ENCODE data around the gene COL9A3.

The COL9A3 gene

DNA sequence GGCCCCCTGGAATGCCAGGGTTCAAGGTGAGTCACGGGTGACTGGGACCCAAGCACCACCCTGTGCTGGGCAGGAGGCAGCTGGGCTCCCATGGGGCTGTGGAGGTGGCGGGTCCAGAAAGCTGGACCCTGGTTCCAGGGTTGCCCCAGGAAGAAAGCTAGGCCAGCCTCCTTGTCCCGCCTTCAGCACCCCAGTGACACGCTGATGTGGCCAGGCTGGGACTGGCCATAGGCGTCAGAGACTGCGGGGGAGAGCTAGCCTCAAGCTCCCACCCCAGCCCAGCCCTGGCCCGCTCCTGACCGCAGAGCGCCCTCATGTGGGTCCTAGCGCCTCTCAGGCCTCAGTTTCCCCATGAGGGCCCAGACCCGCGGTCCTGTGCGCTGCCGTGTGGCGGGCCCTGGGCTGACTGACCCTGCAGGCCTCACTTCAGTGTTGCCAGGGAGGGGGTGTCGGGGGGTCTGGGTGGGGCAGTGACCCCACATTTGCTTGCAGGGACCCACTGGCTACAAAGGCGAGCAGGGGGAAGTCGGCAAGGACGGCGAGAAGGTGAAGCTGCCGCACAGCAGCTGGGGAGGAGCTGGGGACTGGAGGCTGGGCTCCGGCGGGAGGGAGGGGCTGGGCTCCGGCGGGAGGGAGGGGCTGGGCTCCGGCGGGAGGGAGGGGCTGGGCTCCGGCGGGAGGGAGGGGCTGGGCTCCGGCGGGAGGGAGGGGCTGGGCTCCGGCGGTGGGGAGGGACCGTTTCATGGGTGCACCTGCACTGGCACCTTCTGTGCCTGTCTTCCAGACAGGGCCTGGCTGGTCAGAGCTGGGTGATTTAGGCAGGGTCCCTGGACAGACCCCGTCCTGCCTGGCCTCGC, 7.9 kb downstream of the COL9A3 start:
- DNase-seq = peak; percentile 29

DNA sequence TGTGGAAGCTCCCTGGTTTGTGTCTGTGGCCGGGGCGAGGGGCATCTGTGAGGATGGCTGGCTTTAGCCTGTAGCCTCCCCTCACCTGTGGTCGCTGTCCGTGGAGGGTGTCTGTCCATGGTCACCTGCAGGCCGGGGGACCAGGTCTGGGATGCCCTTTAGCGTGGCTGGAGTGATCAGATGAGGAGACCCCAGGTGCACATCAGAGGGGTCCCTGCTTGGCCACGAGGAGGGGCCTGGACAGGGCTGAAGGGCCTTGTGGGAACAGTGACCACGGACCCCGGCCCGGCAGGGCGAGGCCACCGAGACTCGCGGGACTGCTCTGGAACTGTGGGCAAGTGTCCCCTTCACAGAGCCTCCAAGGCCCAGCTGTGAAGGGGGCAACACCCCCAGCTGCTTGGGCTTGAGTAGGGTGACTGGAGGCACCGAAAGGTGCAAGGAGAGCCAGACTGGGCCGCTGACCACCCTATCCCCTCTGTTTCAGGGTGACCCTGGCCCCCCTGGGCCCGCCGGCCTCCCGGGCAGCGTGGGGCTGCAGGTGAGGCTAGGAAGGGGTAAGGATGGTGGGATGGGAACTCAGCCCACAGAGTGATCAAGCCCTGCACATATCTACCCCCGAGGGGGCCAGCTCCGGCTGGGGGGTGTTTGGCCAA, 8.6 kb downstream of the COL9A3 start:
- no peak for DNase-seq

DNA sequence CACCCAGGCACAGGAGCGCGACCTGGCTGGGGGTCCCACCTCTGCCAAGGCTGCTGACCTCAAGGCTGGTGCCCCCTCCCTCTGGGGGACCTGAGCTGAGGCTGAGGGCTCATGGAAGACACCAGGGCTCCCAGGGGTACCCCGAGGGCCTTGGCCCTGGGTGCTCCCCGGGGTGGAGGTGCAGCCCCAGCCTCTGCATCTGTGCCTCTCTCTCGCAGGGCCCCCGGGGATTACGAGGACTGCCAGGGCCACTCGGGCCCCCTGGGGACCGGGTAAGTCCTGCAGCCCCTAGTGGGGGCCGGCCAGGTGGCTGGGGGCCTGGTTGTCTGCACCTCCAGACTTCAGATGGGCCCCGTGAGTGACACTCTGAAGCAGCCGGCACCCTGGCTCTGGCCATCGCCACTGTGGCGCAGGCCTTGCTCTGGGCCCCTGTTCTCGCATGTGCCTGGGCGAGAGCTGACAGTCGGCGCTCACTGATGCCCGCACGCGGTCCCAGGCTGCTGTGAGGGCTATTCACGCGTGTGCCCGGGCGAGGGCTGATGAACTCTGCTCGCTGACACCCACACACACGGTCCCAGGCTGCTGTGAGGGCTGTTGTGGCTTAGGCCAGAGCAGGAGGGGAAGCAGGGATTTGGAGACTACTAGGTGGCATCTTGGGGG, 9.3 kb downstream of the COL9A3 start:
- DNase-seq = no peak

DNA sequence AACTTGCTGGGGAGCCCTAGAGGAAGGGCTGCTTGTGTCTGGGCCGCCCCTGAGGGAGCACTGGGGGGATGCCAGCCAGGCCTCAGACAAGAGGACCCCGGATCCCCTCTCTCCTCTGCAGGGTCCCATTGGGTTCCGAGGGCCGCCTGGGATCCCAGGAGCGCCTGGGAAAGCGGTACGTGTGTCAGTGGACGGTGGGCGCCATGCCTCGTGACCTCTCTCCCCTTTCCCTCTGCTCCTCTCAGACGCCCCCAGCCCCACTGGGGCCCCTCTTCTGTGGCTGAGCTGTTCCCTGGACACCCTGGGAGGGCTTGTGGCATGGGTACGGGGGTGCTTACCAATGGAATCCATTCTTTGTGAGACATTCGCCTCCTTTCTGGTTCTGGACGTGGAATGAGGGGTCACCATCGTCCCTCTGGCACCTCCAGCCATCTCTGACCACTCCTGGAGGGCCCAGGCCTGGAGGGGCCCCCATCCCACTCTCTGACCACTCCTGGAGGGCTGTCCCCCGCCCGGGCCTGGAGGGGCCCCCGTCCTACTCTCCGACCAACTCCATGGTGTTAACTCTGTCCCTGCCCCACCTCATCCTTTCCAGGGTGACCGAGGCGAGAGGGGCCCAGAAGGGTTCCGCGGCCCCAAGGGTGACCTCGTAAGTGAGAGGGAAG, 9.9 kb downstream of the COL9A3 start:
- DNase-seq = no peak

DNA sequence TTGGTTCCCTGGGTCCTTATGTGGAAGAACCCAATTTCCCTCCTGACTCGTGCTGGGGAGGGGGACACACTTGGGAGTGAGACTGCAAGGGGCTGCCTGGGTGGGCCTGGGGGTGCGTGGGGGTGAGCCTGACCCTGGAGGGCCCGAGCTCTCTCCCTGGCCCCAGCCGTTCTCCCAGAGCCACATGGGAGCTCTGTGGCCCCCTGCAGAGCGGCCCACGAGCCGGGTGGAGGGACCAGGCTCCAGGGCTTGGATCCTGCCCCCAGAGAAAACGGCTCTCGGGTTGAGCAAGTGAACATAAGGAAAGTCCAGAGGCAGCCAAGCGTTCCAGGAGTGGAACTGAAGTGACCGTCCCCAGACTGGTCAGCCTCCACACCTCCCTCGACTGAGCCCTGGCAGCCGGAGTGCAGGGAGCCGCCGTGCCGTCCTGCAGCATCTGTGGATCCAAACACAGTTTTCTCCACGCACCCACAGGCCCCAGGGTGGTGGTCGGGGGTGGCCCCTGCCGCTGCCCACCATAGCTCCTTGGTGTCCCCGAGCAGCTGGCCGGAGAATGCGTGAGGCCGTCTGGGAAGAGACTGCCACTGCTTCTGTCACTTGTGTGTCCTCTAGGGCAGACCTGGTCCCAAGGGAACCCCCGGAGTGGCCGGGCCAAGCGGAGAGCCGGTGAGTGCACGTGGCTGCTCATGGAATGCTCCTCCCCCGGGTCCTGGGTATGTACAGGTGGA, 10.6 kb downstream of the COL9A3 start:
- DNase-seq = no peak

DNA sequence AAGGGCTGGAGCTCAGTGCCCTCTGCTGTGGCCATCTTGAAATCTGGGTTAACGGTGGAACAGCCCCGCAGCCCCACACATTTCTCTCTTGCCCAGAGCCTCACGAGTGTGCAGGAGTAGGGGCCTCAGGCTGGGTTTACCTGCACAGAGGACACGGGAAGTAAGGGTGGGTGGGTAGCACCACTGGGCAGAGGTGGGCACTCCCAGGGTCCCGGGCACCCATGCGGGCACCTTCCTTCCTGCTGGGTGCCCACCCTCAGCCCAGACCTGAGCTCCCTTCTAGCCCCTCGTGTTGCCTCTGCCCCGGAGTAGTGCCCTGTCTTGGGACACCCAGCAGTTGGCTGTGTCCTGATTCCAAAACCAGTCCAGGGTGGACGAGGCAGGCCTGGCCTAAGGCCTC, 11.2 kb downstream of the COL9A3 start:
- no peak for DNase-seq

DNA sequence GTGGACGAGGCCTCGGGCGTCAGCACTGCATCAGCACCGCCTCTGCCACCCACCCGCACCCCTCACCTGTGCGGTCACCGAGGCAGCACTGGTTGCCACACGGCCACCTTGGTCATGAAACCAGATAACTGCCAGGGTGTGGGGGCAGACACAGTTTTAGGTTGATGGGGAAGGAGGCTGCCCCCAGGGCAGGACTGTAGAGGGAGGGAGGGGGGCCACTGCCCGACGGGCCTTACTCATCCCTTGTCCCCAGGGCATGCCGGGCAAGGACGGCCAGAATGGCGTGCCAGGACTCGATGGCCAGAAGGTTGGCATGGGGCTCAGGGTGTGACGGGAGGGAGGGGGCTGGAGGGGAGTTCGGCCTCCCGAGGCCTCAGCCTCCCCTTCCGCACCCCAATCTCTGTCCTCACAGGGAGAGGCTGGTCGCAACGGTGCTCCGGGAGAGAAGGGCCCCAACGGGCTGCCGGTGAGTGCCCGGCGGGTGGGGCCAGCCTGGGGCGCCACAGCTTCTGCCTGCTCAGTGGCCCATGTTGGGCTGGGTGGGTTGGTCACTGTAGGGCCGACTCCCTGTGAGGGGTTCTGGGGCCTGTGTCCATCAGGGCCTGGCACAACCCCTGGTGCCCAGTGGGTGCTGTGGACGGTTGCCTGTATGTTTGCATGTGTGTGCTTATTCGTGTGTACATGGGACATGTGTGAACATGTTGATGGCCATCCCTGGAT, 11.8 kb downstream of the COL9A3 start:
- no peak for DNase-seq

DNA sequence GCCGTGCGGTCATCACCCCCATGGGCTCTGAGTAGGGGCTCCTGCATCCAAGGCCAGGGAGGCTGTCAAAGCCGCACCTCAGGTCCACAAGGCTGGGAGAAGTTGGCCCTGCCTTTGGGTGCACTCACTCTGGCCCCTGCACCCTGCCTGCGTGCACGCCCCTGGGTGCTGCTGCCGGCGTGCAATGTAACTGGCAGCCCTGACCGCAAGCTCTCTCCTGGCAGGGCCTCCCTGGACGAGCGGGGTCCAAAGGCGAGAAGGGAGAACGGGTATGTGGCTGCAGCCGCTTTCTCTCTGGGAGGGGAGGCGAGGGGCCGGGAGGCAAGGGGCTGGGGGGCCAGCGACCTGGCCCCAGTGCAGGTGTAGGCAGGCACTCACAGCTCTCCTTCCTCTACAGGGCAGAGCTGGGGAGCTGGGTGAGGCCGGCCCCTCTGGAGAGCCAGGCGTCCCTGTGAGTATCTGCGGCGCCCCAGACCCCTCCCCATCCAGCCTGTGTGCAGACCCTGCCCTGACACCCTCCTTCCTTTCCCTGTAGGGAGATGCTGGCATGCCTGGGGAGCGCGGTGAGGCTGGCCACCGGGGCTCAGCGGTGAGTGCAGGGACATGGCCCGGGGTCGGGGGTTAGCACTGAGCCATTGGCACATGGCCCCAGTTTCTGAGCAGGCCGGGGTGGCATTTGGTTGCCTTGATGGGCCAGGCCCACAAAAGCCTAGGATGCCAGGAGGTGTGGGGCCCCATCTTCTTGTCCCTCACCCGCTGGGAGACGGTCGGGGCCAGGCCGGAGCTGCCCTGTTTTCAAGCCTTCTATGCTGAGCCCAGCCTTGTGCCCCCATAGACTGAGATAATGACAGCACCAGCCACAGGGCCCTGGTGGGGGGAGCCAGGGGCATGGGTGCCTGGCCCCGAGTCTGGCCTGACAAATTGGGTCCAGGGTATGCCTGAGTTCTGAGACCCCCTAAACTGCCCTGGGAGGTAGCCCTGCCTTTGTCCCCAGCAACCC, 12.7 kb downstream of the COL9A3 start:
- no peak for DNase-seq

DNA sequence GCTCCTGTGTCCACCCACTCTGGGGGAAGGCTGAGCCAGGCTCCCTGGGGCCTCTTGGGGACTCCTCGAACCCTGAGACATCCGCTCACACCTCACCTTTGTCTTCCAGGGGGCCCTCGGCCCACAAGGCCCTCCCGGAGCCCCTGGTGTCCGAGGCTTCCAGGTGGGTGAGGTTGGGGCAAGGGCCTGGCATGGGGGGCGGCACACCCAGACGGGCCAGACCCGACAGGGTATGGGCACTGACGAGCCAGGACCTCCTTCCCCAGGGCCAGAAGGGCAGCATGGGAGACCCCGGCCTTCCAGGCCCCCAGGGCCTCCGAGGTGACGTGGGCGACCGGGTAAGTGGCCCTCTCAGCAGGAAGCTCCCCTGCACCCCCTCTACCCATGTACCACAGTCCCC, 13.4 kb downstream of the COL9A3 start:
- DNase-seq = no peak

DNA sequence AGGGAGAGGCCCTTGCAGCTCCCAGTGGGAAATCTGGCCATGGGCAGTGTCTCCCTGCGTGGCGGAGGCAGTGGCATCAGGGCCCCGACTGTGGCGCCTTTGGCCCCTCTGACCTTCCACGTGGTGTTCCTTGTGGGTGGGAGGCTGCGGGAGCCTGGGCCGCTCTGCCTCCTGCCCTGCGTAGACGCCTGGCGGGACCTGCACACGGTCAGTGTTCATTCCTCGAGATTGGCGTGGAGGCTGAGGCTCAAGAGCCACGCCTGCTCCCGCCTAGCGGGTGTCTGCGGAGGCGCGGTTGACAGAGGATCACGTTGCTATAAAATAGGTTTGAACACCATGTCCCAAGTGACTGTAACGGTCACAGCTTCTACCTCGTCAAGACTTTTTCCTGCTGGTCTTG, 14.0 kb downstream of the COL9A3 start:
- DNase-seq = no peak

DNA sequence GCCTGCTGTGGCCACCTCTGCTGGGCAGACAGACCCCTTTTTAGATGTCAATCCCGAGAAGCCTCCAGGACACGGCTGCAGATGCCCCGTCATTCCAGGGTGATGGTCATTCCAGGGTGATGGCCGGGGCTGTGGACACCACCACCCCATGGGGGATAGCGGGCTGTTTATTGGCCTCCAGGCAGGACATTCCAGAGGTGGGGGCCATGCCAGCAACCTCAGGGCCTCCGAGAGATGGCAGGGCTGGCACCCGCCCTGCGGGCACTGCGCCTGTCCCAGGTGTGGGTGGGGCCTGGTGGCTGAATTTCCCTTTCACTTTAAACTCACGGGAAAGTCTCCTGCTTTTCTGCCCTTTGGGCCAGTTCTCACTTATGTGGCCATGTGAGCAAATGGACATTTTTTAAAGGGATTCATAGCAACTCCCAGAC, 14.5 kb downstream of the COL9A3 start:
- no peak for DNase-seq

DNA sequence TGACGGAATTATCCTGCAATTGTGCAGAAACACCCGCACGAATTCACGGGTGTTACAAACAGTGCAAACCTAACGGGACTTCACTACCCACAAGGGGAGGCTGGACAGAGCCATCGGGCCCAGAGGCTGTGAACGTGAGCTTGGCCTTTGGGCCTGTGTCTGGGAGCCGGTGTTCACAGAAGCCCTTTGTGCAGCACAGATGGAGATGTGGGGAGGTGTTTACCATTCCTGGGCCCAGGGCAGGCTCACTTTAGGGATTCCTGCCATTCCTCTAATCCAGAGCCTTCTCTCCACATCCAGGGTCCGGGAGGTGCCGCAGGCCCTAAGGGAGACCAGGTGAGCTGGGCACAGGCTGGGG, 15.0 kb downstream of the COL9A3 start:
- DNase-seq = no peak

DNA sequence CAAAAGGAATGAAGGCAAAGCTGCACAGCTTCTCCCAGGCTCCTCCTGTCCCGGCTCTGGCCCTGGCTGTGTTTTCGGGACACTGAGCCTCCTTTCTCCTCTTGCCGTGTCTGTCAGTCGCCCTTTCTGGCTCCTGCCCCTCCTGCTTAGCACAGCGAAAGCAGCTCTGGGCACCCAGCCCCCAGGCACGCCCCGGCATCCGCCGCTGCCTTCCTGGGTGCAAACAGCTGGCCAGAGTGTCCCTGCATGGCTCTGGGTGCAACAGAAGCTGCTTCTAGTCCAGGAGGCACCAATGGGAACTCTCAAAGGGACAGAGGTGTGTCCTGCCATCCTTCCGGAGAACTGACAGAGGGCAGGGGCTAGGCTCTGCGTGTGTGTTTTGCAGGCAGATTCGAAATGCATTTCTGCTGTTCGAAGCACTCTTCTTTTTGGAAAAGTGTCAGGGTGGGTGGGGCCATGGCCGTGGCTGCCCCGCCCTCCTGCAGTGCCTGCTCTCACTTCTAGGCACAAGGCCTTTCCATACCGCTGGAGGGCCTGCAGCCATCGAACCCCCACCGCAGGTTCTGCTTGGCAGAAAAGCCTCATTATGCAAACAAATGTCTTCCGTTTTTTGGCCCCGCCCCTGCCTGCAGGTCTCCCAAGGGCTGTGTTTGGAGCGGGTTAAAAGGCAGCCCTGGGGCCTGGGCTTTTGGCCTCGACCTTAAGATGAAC, 15.5 kb downstream of the COL9A3 start:
- DNase-seq = no peak

DNA sequence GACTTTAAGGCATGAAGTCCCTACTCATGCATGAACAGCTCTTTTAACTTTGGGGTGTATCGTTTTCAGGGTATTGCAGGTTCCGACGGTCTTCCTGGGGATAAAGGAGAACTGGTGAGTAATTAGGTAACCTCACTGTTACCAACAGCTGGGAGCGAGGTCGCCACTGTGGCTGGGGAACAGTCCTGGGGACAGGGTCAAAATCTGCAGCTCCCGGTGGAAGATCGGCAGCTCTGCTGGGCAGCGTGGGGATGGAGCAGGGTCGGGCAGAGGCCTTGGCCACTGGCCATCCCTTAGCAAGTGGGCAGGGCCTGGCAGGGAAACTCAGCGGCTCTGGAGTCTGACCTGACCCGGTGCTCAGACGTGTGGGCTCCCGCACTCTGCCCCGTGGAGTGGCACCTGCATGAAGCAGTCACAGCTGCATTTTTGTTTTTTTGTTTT, 16.1 kb downstream of the COL9A3 start:
- no peak for DNase-seq

DNA sequence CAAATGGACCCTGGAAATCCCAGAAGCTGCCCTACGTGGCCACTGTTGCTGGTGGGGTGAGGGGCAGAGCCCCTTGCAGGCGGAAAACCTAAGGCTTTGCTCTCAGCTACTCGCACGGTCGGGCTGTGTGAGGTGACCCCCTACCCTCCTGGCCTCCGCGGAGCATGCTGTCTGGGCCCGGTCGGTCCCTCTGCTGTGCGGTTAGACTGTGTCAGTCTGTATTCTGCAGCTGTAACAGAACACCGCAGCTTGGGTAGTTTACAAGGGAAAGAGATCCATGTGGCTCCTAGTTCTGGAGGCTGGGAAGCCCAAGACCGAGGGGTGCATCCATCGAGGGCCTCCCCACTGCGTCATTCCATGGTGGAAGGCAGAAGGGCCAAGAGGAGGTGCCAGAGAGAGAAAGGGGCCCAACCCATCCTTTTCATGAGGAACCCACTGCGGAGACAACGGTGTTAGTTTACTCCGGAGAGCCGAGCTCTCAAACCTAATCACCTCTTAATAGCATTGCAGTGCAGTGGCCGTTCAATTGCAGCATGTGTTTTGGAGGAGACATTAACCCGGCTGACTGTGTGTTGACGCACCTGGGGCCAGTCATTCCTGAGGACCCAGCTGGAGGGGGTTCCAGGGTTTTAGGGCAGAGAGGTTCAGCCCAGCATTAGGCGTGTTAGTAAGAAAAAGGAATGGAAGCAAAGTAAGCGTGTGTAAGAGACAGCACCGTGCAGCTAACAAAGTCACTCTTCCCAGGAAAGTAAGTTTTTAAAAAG, 18.3 kb downstream of the COL9A3 start:
- DNase-seq = no peak

DNA sequence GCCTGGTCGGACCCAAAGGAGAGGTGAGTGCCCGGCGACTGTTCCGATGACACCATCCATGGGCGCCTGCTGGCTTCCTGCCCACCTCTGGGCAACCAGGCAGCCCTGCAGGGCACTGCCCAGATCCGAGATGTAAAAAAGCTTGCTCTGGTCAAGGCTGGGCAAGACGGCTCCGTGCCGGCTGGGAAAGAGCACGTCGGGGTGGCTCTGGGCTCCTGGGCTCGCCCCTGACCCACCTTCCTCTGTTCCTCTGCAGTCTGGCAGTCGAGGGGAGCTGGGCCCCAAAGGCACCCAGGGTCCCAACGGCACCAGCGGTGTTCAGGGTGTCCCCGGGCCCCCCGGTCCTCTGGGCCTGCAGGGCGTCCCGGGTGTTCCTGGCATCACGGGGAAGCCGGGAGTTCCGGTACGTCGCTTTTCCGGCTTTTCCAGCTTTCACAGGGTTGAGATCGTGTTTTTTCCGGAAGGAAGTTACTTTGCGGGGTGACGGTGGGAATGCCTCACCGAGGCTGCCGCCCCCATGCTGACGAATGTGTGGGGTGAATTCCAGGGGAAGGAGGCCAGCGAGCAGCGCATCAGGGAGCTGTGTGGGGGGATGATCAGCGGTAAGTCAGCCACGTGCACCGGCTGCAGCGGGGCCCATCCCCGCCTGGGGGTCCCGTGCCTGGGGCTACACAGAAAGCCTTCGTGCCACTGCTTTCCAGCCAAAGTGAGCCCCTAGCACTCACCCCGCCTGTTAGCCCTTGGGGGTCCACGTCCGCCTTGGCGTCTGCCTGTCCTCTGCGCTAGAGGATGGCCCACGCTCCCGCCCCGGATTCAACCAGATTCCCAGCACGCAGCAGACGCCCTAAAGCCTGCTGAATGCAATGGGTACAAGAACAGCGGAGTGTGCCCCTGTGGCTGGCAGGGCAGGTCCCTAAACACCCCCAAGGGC, 19.3 kb downstream of the COL9A3 start:
- no peak for DNase-seq

DNA sequence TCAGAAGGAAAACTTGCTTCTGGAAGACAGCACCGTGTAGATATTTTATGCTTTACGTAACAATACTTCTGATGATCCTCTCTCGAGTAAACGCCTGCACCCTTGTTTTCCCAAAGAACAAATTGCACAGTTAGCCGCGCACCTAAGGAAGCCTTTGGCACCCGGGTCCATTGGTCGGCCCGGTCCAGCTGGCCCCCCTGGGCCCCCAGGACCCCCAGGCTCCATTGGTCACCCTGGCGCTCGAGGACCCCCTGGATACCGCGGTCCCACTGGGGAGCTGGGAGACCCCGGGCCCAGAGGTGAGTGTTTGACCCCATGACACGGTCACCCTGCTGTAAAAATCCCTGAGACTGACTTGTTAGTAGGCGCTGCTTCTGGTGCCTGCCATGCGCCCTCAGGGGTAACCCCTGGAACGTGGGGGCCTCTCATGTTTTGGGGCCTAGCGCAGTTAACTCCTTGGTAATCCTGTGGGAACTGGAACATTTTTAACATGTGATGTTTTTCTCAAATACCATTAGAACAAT, 20.2 kb downstream of the COL9A3 start:
- no peak for DNase-seq

DNA sequence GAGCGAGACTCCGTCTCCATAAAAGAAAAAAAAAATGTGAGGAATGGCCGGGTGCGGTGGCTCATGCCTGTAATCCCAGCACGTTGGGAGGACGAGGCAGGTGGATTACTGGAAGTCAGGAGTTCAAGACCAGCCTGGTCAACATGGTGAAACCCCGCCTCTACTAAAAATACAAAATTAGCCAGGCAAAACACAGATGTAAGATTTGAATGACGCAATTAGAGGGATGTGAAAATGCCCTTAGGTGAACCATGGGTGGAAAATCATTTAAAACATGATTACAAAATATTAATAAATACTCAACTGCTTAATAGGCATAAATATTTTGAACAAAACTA, 20.9 kb downstream of the COL9A3 start:
- no peak for DNase-seq
